HG03432 (cell line): Measurements from ENCODE around the gene BTBD1.

ENCODE experiments used
- ATAC-seq: cut with Tn5 transposase; IDR thresholded peaks from one replicate; pipeline ENCODE4 v1.9.1; 2021; ENCODE audit warnings: mild to moderate bottlenecking, moderate library complexity; ENCODE audit not compliant: unreplicated experiment

The BTBD1 gene

GRCh38 chr15:82995938-82996337, 71.1 kb downstream of the BTBD1 start:
- no peak for ATAC-seq

- no peak for ATAC-seq
Measured at GRCh38 chr15:82995076-82995475, 72.0 kb downstream of the BTBD1 start.

GRCh38 chr15:82993144-82993543, 73.9 kb downstream of the BTBD1 start:
- no peak for ATAC-seq

GRCh38 chr15:82992436-82992998, 74.5 kb downstream of the BTBD1 start:
- ATAC-seq = no peak

- ATAC-seq = peak; percentile 39
Measured at GRCh38 chr15:82986442-82986780, 80.6 kb downstream of the BTBD1 start.

GRCh38 chr15:82985688-82986441, 81.2 kb downstream of the BTBD1 start, which contains the start of gene RAMAC:
Gene RAMAC (plus strand): TSS chr15:82986210. CDS start chr15:82989019, 2,809 bp downstream.
- peak; percentile 96 for ATAC-seq

- no peak for ATAC-seq
Measured at GRCh38 chr15:82980981-82981380, 86.1 kb downstream of the BTBD1 start.

GRCh38 chr15:82979726-82980125, 87.3 kb downstream of the BTBD1 start:
- ATAC-seq = no peak

GRCh38 chr15:82978438-82978837, 88.6 kb downstream of the BTBD1 start:
- no peak for ATAC-seq

- no peak for ATAC-seq
Measured at GRCh38 chr15:82977076-82977475, 90.0 kb downstream of the BTBD1 start.

GRCh38 chr15:82972990-82973389, 94.1 kb downstream of the BTBD1 start:
- ATAC-seq = no peak

- no peak for ATAC-seq
Measured at GRCh38 chr15:82971218-82971984, 95.7 kb downstream of the BTBD1 start.

- ATAC-seq = no peak
Measured at GRCh38 chr15:82970696-82971095, 96.4 kb downstream of the BTBD1 start.

- ATAC-seq = no peak
Measured at GRCh38 chr15:82970078-82970686, 96.9 kb downstream of the BTBD1 start.

GRCh38 chr15:82969353-82969752, 97.7 kb downstream of the BTBD1 start:
- no peak for ATAC-seq

- no peak for ATAC-seq
Measured at GRCh38 chr15:82968066-82968465, 99.0 kb downstream of the BTBD1 start.

GRCh38 chr15:82966671-82967071, 100.4 kb downstream of the BTBD1 start:
- ATAC-seq = peak; percentile 89
